G401.6 (cell line): ENCODE data around the gene EFNA1.

Experiments
- FAIRE-seq: peaks from 2 replicates; lab custom pipeline; 2012; peaks lifted over from hg19 to GRCh38; lab: Jason Lieb, UNC

Gene EFNA1

GRCh38 chr1:155127105-155127966, at the start of gene EFNA1:
Gene EFNA1, plus strand, starts transcription at chr1:155127876. Its CDS starts 102 bp downstream, at chr1:155127978.
- FAIRE-seq, result no peak

- FAIRE-seq, result no peak
Observed at GRCh38 chr1:155078469-155079209, 49.0 kb upstream of the EFNA1 start, which contains the start of gene EFNA3. Gene EFNA3, plus strand, starts transcription at chr1:155078837. Its CDS starts 105 bp downstream, at chr1:155078942.

- no peak for FAIRE-seq
Observed at GRCh38 chr1:155079210-155079486, 48.5 kb upstream of the EFNA1 start.

GRCh38 chr1:155079487-155080311, 48.0 kb upstream of the EFNA1 start:
- FAIRE-seq, result no peak

GRCh38 chr1:155080312-155081228, 47.1 kb upstream of the EFNA1 start:
- FAIRE-seq, result no peak

GRCh38 chr1:155081472-155082300, 46.0 kb upstream of the EFNA1 start:
- no peak for FAIRE-seq

GRCh38 chr1:155082301-155083051, 45.2 kb upstream of the EFNA1 start:
- no peak for FAIRE-seq

- FAIRE-seq, result no peak
Observed at GRCh38 chr1:155083052-155083541, 44.6 kb upstream of the EFNA1 start.

GRCh38 chr1:155083865-155084721, 43.6 kb upstream of the EFNA1 start:
- no peak for FAIRE-seq

GRCh38 chr1:155084722-155085503, 42.8 kb upstream of the EFNA1 start:
- FAIRE-seq, result peak; percentile 95

- no peak for FAIRE-seq
Observed at GRCh38 chr1:155085504-155086127, 42.1 kb upstream of the EFNA1 start.

GRCh38 chr1:155086128-155086741, 41.4 kb upstream of the EFNA1 start:
- no peak for FAIRE-seq

- FAIRE-seq, result no peak
Observed at GRCh38 chr1:155086856-155087535, 40.7 kb upstream of the EFNA1 start.

GRCh38 chr1:155091071-155092051, 36.3 kb upstream of the EFNA1 start:
- FAIRE-seq, result peak; percentile 55

GRCh38 chr1:155092131-155092530, 35.5 kb upstream of the EFNA1 start:
- no peak for FAIRE-seq
